Mesothelial cell of epicardium (in vitro differentiated cells): Measurements from ENCODE around the gene BCL2L2. TPM values are rescaled to one million over a fixed set of nuclear protein-coding genes. Genes with fewer than 3 reads are reported as not detected.

Experiments
- DNase-seq, 2 experiments: peaks; one replicate each; pipeline ENCODE4 v3.0.0; 2021; ENCODE audit warnings: low spot score in 2 of 2; ENCODE audit not compliant: unreplicated experiment in 2 of 2
- H3K27ac Mint-ChIP-seq: 2 replicates; pipeline ENCODE4 v1.8.0; 2021; ENCODE audit warnings: mixed read lengths
- H3K27me3 Mint-ChIP-seq: 2 replicates; pipeline ENCODE4 v1.8.0; 2021; ENCODE audit warnings: low read depth, mixed read lengths
- H3K36me3 Mint-ChIP-seq: 2 replicates; pipeline ENCODE4 v1.8.0; 2021; ENCODE audit warnings: mixed read lengths
- H3K4me1 Mint-ChIP-seq: 2 replicates; pipeline ENCODE4 v1.8.0; 2021; ENCODE audit warnings: mixed read lengths
- H3K4me3 Mint-ChIP-seq: 2 replicates; pipeline ENCODE4 v1.8.0; 2021; ENCODE audit warnings: mild to moderate bottlenecking, moderate library complexity, mixed read lengths
- H3K9me3 Mint-ChIP-seq: 2 replicates; pipeline ENCODE4 v1.8.0; 2021; ENCODE audit warnings: mixed read lengths
- CTCF ChIP-seq: fragments of 200-600 bp; sonication (generic); IDR thresholded peaks from one replicate; pipeline ENCODE4 v1.5.0; 2021; ENCODE audit warnings: antibody characterized with exemption; ENCODE audit not compliant: unreplicated experiment
- total RNA-seq: library from RNA; stranded (reverse); gene quantifications from 3 replicates; pipeline ENCODE4 v1.2.1, GENCODE V29; 2021

The BCL2L2 gene
- total RNA-seq, 1 donor from 2014 or later, result 27.9 TPM

- Mint-ChIP-seq H3K27me3 (peaks cover 5% of the 10 kb centered on the region), H3K27ac (no peak overlapping the region), H3K4me3 (no peak overlapping the region), H3K4me1 (no peaks in the 10 kb centered on the region), H3K36me3 (no peaks in the 10 kb centered on the region), H3K9me3 (peaks cover 16% of the 10 kb centered on the region)
- TF ChIP-seq CTCF, result no peak
- no peak for DNase-seq
Measured at GRCh38 chr14:23339506-23340268, 33.1 kb downstream of the BCL2L2 start.

- peaks cover 2% of the 10 kb centered on the region for H3K27me3 Mint-ChIP-seq
- H3K9me3 Mint-ChIP-seq, result peaks cover 11% of the 10 kb centered on the region
- H3K36me3 Mint-ChIP-seq, result no peaks in the 10 kb centered on the region
- no peak overlapping the region for H3K27ac Mint-ChIP-seq
- H3K4me1 Mint-ChIP-seq, result peaks cover 9% of the 10 kb centered on the region
- DNase-seq, result no peak
- no peak for TF ChIP-seq CTCF
- H3K4me3 Mint-ChIP-seq, result no peak overlapping the region
Measured at GRCh38 chr14:23344481-23344880, 37.8 kb downstream of the BCL2L2 start.

GRCh38 chr14:23345987-23346692, 39.5 kb downstream of the BCL2L2 start:
- Mint-ChIP-seq H3K36me3 (no peaks in the 10 kb centered on the region), H3K4me1 (peaks cover 10% of the 10 kb centered on the region), H3K9me3 (no peaks in the 10 kb centered on the region), H3K27ac (no peak overlapping the region), H3K4me3 (no peak overlapping the region), H3K27me3 (peaks cover 9% of the 10 kb centered on the region)
- no peak for DNase-seq
- TF ChIP-seq CTCF, result no peak

- H3K4me3 Mint-ChIP-seq, result no peak overlapping the region
- H3K4me1 Mint-ChIP-seq, result peaks cover 13% of the 10 kb centered on the region
- no peaks in the 10 kb centered on the region for H3K9me3 Mint-ChIP-seq
- no peak for DNase-seq
- peaks cover 13% of the 10 kb centered on the region for H3K27me3 Mint-ChIP-seq
- no peak overlapping the region for H3K27ac Mint-ChIP-seq
- H3K36me3 Mint-ChIP-seq, result no peaks in the 10 kb centered on the region
- no peak for TF ChIP-seq CTCF
Measured at GRCh38 chr14:23346693-23347405, 40.2 kb downstream of the BCL2L2 start.

GRCh38 chr14:23347406-23348296, 41.0 kb downstream of the BCL2L2 start:
- no peak for DNase-seq

More at GRCh38 chr14:23347406-23348296, 41.0 kb downstream of the BCL2L2 start:
- Mint-ChIP-seq H3K36me3 (no peaks in the 10 kb centered on the region), H3K4me1 (peaks cover 13% of the 10 kb centered on the region), H3K27me3 (peaks cover 13% of the 10 kb centered on the region), H3K9me3 (no peaks in the 10 kb centered on the region), H3K27ac (no peak overlapping the region), H3K4me3 (no peak overlapping the region)
- TF ChIP-seq CTCF, result no peak
